LNCAP (cell line): ENCODE data around the gene RCOR3.

Source experiments
- CTCF ChIP-seq: fragments of 450-650 bp; IDR thresholded peaks from 2 replicates; pipeline ENCODE4 v1.5.1; 2017; ENCODE audit warnings: mild to moderate bottlenecking

Gene RCOR3

GRCh38 chr1:211344152-211344618 lies 85.0 kb downstream of the RCOR3 start:
- no peak for TF ChIP-seq CTCF

DNA sequence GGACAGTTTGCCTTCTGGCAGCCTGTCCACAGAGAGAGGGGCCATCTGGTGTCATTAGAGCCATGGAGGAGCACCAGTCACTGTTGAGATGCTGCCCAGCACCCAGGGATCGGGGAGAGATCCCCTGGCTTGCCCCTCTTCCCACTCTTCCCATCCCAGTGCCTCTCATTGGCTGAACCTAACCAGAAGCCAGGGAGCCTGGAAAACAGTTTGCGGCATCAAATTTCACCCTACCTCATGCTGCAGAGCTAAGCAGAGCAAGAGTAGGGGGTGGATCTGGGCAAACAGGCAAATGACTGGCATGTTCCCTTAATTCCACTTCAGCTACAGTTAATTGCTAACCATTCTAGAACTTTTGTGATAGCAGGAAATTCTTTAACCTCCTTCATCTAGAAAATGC lies 86.6 kb downstream of the RCOR3 start:
- TF ChIP-seq CTCF, result no peak

DNA sequence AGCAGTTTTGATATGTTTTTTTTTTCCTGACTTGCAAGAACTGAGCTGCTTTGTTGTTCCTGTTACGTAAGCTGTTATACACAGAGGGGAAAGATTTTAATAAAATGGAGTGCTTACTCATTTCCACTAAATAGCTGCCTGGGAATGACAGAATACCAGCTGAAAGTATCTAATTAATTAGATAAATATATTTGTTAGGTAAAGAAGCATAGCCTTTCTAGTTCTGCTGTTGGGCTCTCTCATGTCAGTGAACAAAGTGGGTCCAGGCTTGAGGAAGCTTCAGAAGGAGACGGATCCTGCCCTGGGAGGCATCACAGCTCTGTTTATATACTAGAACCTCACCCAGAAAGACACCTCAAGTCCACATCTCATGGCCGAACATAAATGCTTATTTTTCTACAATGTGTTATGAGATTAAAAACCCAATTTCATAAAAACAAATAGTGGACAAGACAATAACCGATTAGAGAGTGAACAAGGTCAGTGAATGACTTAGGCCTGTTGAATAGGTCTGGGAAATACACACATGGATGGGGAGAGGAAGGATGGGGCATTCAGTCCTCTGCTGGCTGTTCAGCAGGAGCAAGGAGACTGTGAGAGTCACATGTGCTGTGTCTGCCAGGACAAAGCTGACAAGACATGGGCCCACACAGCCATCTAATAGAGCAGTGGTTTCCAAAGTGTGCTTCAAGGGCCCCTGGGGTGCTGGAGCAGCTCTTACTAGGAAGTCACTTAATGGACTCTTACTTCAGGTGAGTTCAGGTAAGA lies 88.1 kb downstream of the RCOR3 start:
- no peak for TF ChIP-seq CTCF

DNA sequence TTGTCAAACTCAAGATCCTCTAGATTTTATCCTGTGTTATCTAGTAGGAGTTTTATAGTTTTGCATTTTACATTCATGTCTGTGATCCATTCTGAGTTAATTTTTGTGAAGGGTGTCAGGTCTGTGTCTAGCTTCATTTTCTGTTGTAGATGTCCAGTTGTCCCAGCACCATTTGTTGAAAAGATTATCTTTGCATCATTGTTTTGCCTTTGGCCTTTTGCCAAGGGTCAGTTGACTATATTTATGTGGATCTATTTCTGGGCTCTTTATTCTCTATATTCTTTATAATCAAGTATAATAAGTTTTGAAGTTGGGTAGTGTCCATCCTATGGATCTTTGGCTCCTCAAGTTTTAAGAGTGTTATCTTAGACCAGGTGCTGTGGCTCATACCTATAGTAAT lies 89.4 kb downstream of the RCOR3 start:
- no peak for TF ChIP-seq CTCF

DNA sequence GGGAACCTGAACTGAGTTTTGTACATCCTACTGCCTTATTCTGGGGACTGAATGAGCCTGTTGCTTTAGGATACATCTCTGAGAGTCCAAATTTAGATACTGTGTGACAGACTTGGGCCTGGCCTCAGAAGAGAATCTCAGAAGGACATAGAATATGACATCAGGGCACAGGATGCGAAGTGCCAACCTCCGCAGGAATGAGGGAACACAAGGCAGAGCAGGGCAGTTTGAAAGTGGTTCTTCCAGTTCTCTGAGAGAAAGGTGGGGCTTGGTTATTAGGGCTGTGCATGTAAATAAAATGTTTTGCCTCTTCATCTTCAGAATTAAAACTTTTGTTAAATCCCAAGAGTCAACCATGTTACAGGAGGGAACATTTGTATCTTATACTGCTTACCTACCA lies 90.6 kb downstream of the RCOR3 start:
- TF ChIP-seq CTCF, result no peak

GRCh38 chr1:211352465-211352864 lies 93.3 kb downstream of the RCOR3 start:
- no peak for TF ChIP-seq CTCF

DNA sequence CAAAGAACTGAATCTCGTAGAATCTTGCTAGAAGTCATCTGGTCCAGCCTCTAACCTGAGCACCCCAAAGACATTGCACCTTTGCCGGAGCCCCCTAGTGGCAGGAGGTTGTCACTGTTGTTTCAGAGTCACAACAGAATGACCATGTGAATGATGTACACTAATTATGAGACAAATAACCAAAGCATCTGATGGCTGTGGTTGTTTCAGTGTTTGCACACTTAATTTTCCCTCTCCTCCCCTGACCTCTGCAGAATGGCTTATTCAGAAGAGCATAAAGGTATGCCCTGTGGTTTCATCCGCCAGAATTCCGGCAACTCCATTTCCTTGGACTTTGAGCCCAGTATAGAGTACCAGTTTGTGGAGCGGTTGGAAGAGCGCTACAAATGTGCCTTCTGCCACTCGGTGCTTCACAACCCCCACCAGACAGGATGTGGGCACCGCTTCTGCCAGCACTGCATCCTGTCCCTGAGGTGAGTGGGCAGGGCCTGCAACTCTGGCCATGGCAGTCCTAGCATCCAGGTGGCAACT lies 93.9 kb downstream of the RCOR3 start:
- TF ChIP-seq CTCF, result peak; percentile 96
